Fibroblast of skin of scalp (primary cell): ENCODE data around the gene MIER2.
A peak's percentile ranks its signal among the peaks of the same experiment; 100 is the strongest.
"Not testable (repeated sequence)": the region's sequence is repeated elsewhere in the genome, so short reads cannot be mapped to it uniquely, and the experiment has no call there.

Experiments used
- DNase-seq: peaks from one replicate; pipeline ENCODE4 v3.0.0-alpha.2; 2013

Gene MIER2

DNA sequence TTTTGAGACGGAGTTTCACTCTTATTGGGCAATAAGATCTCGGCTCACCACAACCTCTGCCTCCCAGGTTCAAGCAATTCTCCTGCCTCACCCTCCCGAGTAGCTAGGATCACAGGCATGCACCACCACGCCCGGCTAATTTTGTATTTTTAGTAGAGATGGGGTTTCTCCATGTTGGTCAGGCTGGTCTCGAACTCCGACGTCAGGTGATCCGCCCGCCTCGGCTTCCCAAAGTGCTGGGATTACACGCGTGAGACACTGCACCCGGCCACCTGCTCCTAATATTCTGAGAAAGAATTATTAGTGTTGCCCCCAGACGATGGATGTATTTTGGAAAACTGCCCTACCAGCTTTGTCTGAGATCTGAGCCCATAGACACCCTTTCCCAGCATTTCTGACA is 10.9 kb upstream of the MIER2 start:
- DNase-seq, result not testable (repeated sequence)

DNA sequence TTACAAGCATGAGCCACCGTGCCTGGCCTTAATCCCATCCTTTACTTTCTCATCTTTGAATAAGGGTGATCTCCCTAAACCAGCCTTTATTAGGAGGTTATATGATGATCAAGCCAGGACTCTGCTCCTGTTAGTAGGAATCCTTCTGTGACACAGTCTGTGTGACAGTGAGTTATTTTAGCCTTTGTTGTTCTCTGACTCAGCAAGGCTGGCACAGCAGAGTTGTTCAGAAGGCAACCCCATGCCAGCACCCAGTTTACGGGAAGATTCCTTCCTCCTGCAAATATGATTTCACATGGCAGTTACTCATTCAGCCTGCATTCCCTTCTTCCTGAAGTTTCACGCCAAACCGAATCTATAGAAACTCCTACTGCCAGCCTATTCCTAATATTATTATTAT is 10.5 kb upstream of the MIER2 start:
- DNase-seq, result no peak

DNA sequence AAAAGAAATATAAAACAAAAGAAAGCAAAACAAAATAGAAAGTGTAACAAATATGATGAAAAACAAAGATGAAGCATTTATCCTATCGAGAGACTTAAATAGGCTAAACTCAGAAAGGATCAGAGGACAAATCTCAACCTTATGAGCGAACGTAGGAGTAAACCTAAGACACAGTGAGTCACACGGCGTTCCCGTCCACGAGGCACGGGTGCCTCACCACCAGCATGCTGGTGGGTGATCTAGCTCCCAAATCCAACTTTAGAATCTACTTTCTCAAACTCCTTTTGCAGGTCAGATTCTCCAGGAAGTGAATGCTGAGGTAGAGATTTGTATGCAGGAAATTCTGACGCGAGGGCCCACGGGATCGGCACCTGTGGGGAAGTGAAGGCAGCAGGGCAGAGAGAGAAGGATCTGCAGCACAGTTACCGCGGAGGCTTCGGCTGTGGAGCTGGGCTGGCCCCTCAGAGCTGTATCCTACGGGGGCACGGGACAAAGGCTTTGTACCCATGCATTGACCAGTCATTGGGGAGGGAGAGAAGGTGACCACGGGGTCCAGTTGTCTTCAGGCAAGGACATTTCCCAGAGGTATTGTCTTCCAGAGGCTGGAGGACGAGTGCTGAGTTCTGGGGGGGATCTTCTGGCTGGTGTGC is 7.5 kb upstream of the MIER2 start:
- no peak for DNase-seq

DNA sequence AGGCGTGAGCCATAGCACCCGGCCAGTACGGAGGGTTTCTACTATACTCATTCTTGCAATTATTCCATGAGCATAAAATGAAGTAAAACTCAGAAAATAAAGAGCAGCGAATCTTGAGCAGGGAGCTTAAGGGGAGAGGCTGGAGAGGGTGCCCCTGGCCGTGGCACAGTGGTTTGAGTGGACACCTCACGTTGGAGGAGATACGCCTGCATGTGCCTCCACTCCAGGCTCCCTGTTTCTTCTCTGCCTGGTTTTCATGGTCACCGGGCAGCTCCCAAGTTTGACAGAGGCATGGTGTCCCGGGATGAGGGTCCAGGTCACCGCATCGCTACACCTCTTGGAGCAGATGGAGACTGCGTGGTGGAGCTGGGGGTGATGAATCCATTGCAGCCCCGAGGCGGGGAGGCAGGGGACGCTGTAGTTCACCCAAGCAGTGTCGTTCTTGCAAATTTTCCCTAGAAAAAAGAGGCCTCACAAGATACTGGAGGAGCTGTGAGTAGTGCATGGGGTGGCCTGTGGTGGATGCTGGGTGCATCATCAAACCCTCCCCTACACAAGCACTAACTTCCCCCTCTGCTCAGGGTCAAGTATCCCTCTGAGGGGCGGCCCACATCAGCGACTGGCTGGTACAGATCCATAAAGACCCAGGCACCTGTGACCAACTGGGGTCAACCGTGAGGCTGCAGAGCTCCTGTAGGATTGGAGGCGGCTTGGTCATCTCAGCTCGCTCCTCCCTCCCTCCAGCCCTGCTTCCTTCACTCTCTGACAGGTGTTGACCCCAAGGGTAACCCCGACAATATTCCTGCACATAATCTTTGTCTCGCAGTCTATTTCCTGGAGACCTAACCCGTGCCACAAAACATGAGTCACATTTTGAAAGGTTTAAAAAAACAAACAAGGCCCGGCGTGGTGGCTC is 3.6 kb upstream of the MIER2 start:
- DNase-seq, result no peak

DNA sequence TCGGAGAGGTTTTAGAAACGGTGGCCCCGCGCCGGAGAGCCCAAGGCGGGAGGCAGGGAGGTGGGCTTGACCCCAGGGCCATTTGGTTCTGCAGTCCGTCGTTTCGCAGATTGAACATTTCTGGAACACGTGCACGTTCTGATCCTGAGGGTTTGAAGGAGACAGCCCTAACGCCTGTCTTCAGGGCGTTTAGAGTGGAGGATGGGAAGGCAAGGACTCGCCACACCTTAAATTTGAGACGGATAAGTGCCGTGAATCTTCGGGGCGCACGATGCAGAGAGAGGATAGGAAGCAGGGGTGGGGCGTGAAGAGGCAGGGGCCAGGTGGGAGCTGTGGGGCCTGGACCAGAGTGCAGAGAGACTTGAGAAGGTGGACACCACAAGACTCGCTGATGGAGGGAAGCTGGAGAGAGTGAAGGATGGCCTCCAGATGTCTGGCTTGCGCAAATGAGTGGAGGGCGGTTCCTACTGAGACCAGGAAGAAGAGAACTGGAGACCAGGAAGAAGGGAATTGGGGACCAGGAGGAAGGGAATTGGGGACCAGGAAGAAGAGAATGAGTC is 804 bp upstream of the MIER2 start:
- no peak for DNase-seq

- DNase-seq, result peak; percentile 15
Observed at GRCh38 chr19:343941-344624, 513 bp downstream of the MIER2 start.

- DNase-seq, result no peak
Observed at GRCh38 chr19:343451-343931, 1.1 kb downstream of the MIER2 start.

DNA sequence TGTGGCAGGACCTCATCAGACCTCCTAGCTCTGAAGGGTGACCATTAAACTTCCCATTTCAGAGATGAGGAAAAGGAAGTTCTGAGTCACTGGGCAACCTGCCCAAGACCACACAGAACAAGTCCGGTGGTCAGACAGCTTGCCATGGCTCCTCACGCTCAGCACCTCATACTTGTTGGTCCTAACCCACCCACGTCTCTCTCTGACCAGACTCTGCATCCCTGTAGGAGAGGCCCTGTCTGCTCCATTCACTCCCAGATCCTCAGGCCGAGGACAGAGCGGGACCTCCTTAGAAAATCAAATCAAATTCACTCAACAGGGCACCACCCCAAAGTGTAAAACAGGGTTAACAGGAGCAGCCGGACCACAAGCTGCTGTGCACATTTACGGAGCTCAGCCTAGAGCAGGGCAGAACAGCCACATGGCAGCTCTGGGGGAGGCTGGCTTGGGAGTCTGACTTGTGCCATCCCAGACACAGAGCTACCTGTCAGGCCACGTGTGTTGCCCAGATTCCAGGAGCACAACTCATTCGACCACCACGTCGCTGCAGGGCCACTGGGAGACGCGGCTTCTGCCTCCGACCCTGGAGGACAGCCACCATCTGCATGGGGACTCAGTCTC is 1.7 kb downstream of the MIER2 start:
- peak; percentile 72 for DNase-seq

DNA sequence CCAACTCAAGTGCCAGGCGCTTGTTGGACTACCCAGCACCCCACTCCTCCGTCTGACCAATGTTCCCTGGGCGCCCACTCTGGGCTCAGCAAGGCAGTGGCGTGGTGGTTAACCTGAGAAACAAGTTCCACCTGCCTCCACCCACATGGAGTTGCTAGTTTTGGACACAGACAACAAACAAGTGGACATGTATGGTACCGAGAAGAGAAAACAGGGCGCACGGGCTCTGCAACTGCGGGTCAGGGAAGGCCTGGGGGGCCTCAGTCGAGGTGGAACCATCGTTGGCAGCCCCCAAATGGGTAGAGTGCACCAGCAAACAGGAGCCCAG is 2.5 kb downstream of the MIER2 start:
- no peak for DNase-seq

DNA sequence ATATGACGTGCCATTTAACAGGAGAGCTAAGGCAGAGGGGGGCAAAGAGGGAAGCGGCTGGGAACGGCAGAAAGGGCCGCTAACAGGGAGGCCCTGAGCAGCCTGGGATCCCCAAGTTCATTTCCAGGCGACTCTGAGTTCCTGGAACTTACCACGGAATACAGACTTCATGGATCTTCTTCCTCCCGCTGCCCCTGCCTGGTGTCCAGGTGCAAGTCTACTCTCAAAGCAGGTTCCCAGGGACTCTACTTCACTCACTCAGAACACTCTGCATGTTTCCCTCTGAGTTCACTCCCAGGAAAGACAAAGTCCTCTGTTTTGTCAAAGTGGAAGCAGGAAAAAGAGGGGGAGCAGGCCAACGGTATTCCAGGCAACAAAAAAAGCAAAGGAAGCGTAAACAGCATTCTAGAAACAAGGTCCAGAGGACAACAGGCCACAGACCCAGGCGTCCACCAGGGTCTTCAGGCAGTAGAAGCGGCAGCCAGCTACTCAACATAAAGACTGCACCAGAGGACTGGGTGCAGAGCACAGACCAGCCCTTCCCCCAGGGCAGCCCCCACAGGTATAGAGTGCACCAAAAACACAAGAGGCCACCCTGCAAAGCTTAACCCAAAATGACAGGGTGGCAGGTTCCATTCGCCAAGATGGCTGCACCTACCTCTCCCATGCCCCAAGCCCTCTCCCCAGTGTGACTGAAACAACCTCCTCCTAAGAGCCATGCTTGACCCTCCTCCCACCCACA is 3.0 kb downstream of the MIER2 start:
- DNase-seq, result no peak

DNA sequence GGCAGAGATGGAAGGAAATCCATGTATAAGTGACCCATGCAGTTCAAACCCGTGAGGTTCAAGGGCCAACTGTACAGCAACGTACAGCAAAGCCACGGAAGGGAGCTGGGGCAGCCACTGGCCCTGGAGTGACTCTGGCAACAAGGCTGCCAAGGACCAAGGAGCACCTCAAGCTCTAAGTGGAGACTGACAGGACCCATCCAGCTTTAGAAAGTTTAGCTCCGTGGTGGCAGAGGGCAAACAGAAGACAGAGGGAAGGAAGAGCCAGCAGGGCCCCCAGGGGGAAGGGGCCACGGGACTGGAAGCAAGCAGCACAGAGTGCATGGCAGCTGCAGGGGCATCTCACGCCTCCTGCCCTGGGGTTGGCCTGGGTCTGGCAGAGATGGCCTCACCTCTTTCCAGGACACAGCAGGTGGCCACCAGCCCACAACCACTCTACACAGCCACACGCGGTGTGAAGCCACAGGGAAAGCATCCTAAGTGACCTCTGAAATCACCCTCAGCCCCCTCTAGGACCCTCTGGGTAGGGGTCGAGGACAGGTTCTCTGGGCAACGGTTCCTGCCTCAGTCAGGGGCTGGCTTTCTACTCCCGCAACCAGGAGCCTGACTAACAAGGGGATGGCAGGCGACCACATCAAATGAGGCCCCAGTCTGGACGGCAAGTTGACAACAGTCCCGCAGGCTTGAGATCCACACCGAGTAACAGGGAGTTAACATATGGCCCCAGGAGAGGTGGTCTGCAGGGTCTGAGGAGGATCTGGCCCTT is 3.8 kb downstream of the MIER2 start:
- DNase-seq, result no peak

- no peak for DNase-seq
Observed at GRCh38 chr19:339262-339887, 5.2 kb downstream of the MIER2 start.

DNA sequence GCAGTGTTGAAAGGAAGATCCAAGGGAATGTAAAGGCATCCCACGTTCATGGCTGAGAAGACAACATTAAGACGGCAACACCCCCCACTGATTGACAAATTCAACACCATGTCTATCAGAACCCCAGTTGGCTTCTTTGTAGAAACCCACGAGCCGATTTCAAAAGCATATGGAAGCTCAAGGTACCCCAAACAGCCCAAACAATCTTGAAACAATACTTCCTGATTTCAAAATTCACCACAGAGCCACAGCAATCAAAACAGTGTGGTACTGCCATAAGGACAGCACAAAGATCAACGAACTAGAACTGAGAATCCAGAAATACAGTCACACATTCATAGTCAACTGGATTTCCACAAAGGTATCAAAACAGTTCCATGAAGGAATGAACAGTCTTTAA is 6.2 kb downstream of the MIER2 start:
- no peak for DNase-seq

DNA sequence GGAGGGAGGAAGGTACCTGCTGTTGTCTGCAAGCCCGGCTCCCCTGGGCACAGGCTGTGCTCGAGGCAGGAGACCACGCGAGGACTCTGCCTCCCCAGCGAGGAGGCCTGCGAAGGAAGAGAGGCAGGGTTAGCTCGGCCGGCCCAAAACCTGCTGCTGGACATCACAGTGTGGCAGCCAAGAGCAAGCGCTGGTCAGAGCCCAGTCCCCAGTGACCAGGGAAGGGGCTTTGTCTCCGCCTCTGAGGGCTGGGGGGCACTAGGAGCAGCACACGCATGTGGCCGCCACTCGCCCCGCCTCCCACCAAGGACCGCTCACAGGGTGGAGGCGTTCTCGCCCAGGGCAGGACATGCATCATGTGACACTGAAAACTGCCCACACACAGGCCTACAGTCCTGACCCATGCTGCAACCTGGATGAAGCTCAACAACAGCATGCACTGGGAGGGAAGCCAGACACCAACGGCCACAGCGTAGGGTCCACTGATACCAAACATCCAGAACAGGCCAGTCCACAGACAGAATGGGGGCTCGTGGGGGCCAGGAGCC is 8.5 kb downstream of the MIER2 start:
- DNase-seq, result no peak

DNA sequence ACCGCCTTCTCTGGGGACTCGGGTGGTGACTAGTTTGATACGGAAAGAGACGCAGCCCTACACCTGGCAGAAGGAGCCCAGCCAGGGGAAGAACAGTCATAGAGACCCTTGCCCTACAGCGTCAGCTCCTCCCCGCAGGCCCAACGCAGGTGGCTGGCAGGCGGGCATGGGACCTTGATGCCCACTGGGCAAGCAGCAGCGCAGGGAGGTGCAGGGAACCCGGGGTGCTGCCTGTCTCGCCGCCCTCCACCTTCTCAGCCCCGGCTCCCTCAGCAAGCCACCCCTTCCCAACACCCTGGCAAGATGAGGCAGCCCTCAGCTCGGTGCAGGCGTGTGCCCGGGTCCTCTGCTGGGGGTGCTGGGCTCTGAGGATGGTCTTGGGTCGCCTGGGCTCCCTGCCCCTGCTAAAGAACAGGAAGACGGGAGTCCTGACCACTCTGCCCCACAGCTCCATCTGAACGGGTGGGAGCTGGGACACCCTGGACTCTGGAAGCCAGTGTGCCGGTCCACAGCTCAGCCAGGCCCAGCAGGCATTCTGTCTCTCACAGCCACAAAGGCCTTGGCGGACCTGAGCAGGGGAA is 9.0 kb downstream of the MIER2 start:
- no peak for DNase-seq

DNA sequence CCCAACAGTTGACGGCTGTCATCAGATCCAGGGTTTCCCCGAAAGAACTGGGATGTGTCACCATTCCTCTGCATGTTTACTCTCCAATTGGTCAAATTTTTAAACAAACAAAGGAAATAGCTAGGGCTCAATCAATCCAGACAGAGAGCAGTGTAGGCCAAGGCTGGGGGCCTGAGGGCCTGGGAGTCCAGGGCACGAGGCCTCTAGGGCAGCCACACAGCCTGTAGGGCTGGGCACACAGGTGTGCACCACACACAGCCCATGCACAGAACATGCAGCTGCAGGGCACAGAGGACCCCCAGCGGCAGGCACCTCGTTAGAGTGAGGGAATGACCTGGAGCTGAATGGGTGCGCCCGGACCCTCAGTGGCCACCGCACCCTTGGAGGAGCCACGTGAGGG is 9.5 kb downstream of the MIER2 start:
- DNase-seq, result no peak

- DNase-seq, result no peak
Observed at GRCh38 chr19:334296-335071, 10.1 kb downstream of the MIER2 start.

- DNase-seq, result no peak
Observed at GRCh38 chr19:330503-330902, 14.1 kb downstream of the MIER2 start.

GRCh38 chr19:329876-330275 is 14.7 kb downstream of the MIER2 start:
- DNase-seq, result no peak
